Kasumi-1 (cell line): Measurements from ENCODE around the gene RUNX1.
A peak's percentile ranks its signal among the peaks of the same experiment; 100 is the strongest.

Source experiments
- DNase-seq, 2 experiments: peaks; one replicate each; lab custom pipeline; 2025; lab: John Stamatoyannopoulos, UW

Gene RUNX1

DNA sequence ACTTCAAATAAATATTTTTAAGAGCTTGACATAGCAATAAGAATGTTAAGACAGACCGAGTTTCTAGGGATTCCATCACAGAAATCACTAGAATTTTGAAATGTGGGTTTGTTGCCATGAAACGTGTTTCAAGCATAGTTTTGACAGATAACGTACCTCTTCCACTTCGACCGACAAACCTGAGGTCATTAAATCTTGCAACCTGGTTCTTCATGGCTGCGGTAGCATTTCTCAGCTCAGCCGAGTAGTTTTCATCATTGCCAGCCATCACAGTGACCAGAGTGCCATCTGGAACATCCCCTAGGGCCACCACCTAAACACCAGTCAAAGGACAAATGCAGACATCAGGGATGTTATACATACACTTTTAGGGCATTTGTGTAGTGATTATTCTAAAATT, 168.7 kb downstream of the RUNX1 start:
- peak in 1 of 2 experiments; percentile 23 for DNase-seq

DNA sequence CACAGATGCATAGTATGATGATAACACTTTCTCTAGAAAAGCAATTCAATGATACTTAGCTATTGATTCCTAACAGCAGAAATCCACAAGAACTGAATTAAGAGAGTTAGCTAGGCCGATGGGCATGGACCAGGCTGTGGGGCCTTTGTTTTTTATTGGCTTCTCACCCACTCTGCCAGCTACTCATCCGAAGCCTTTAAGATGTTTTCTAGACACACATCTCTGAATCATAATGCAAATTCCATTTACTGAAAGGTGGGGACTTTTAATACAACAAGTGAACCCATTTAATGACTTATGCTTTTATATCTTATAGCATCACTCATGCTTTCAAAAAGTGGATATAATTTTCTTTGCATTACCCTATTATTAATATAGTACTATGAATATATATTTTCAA, 170.2 kb downstream of the RUNX1 start:
- no peak for DNase-seq

DNA sequence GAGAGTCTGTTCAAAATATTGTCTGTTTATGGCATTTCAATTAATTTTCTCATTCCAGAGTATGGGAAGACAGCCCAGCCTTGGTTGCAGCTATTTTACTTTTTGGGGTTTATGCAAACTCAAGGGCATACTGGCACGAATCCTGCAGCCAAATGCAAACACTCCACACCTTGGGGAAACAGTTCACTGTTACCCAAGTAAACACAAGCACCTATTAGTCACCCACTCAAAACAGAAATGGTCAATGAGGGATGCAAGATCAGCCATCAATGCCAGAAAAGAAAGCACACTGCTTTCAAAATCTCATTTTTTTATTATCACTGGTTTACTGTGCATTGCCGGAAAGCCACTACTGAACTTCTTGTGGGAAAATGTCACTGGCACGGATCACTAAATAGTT, 170.6 kb downstream of the RUNX1 start:
- DNase-seq = no peak

DNA sequence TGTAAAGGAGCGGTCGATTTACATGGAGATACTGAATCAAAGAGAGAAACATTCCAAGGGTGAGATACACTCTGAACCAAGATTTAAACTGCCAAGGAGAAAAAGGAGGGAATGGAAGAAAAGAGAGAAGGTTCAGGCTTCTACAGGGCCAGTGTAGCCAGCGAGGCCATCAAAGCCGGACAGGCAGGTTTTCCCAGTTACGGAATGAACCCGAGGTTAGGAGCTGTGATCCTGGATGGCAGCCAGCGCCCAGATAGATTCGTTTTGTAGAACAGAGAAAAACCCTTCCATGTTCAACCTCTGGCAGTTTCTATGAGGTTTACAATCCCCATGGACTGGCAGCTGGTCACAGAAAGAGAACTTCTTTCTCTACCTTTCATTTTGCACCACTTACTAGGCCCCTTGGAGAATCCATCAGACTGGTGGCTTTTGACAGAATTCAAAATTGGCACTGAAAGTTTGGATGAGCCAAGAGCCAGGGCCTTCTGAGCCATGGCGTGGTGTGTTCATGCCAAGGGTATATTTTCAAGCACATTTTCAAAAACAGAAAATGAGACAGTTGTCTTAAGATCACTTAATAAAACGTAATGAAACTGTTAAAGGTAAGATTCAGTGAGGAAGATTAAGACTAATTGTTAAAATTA, 171.5 kb downstream of the RUNX1 start:
- no peak for DNase-seq

DNA sequence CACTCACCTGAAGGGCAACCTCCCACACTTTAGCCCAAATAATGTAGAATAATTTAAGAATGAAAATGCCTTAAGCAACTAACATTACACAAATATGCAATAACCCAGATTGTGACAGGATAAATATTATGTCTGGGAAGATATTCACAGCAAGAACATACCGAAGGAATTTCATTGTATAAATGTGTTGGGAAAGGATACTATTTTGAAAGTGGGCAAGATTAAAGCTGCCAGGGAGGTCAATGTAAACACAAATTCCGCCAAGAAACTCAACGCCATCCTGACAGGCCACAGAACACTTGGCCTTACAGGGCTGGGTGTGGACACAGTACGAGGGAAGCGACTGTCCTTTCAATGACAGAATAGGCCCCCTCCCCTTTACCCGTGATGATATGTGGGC, 173.3 kb downstream of the RUNX1 start:
- no peak for DNase-seq

DNA sequence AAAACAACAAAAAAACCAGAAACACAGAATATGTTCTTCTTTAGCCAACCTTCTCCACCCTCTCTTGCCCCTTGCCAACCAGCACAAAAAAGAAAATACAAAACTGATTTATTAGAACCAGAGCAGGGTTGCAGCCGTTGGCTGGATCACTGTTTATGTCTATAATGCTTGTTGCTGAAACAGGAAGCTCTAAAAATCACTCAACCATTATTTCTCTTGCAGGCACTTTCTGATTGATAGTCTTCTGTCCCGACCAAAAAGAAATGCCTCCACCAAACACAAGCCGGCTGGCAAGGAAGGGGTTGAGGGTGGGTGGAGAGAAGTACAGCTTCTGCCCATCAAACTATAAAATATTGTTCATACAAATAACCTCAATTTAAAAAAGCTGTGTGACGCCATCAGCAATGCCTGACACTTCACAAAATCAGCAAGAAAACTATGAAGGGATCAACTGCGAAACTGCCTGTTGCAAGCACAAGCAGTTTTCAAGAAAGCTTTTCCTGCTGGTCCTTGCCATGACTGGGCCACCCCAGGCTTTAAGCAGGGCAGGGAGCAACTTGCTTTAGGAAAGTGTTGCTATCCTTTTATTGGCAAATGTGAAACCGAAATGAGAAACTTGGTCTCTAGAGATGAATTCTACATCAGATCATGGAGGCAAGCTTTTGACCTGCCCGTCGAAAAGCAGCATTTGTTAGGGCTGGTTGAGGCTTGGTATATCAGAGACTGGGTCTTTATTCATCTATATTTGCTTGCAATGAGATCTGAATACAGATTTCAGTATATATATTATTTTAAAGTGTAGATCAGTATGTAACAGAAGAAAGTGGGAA, 174.2 kb downstream of the RUNX1 start:
- peak in 1 of 2 experiments; percentile 53 for DNase-seq

DNA sequence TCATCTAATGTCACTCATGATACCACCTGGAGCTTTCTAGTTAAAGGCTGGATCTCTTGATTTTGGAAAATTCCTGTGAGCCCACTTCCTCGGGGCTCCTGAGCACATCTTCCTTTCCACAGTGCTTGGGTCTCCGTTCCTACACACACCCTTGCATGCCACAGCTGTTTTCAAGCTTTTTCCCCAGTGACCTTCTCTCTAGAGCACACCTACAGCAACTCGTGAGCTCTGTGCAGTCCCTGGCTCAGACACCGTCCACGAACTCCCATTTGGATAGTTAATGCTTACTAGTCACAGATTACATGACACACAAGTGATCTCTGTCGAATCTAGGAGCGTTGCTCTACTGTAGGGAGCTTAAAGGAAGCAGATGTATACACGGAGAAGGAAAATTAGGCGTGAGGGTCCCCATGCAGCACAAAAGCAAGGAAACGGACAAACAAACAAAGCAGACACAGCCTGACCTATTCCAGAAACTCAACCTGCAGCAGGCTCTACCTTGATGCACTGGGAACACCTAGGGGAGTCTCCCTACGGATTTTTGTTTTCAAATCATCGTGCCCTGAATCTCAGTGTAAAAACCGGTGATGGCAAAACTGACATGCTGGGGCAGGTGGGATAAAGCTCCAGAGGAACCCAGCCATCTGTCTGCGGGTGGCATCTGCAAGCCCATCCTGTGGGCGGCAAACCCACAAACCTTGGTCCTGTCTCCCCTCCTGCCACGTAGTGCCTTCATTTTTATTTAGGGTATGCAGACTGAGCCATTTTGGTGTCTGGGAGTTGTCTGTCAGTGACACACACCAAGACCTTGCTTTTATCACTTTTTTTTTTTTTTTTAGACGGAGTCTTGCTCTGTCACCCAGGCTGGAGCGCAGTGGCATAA, 177.8 kb downstream of the RUNX1 start:
- no peak for DNase-seq

DNA sequence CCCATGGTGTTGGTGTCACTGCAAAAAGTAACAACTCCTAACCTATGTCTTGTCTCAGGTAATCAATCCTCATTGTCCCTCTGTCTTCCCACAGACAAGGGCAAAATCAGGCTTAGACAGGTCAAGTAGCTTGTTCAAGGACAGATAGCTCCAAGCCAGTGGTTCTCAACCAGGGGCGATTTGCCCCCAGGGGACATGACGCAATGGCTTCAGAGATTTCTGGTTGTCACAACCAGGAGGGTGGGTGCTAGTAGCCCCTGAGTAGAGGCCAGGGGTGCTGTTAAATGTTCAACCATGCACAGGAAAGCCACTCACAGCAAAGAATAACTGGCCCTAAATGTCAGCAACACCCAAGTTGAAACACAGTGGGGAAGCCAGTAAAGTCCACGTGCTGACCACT, 178.9 kb downstream of the RUNX1 start:
- no peak for DNase-seq

DNA sequence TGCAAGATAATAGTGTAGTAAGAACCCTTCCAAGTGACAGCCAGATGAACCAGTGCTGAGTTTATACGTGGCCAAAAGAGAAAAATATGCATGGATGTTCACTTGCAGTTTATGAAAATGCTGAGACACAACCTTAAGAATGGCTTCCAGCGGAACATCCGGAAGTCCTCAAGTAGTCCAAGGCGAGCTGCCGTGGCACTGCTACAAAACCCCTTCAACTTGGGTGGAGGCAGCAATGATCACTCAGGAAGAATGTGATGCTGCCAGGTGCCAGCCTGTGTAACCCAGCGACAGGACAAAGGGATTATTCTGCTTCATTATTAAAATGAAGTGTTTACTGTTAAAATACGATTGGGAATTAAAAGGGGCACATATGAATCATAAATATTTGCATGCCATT, 179.6 kb downstream of the RUNX1 start:
- DNase-seq = no peak

DNA sequence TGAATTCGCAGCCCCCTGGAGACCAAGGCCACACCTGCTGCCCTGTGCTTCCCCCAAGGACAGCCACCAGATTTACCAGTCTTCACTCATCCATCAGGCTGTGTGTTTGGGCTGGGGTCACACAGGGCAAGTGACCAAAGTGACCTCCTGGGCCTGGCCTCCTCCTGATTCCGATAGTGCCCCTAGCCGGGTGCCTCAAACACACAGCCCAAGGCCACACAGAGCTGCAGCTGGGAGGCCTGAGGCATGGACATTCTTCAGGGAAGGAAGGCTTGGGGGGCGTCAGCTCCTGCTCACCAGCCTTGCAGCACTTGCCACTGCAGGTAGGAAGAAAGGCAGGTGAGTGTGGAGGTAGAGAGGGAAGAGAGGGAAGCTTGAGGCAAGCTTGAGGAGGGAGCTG, 181.3 kb downstream of the RUNX1 start:
- no peak for DNase-seq

DNA sequence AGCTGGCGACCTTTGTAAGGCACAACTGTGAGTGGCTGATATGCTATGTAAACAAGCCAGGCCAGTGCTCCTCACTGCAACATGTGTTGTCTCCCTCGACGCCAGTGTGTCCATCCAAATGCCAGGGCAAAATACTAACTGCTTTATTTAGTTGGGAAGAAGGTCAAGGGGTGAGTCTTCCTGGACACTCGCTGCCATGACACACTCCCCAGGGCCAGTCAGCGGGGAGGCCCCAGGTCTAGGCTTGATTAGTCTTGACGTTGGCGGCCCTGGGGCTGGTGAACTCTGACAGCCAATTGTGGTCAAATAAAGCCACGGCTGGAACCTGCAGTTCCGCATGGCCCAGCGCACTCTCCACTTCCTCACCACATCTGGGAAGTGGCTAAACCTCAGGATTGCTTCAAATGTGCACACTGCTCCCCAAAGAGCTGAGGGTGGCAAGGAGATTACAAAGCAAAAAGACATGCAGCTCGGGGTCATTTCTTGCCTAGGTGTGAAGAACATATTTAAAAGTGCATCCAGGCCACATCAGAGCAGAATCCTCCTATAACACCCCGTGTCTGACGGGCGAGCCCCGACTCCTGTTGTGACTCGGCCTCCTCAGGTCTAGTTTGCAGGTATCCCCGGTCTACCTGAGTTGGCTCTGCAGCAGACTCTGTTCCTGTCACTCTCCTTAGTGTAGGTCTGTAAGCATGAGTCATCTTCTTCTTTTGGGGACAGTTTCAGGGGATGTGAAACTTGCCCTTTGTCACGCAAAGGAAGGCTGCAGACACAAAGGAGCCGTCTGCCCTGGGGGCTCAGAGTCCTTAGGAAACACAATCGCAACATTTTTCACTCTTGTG, 183.5 kb downstream of the RUNX1 start:
- peak in 1 of 2 experiments; percentile 74 for DNase-seq

DNA sequence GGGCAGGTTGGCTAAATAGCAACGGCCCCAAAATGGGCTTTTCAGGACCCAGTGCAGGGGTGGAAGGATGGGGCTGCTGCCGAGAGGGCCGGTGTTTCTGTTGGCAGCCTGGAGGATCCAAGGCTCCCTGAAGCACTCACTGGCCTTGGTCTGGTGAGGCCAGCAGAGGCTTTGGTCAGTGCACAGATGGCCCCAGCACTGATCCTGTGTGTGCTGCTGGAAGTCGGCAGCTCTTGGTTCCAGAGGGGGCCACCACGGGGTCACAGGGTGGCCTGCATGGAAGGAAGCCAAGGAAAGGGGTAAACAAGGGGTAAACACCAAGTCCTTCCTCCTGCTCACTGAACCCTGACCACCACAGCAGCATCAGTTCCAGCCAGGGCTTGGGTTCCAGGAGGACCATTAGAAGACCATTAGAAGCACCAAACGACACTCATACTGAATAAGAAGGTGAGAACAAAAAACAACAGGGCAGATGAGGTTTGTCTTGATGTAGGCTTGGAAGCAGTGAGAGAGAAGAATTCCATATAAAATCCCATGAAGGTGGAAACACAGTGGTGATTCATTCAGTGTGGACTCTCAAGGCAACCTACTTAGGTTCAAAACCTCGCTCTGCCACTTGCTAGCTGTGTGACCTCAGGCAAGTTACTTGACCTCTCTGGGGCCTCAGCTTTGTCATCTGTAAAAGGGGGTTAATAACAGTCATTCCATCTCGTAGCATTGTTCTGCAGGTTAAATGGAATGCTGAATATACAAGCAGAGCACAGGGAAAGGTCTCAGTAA, 184.5 kb downstream of the RUNX1 start:
- DNase-seq = no peak

DNA sequence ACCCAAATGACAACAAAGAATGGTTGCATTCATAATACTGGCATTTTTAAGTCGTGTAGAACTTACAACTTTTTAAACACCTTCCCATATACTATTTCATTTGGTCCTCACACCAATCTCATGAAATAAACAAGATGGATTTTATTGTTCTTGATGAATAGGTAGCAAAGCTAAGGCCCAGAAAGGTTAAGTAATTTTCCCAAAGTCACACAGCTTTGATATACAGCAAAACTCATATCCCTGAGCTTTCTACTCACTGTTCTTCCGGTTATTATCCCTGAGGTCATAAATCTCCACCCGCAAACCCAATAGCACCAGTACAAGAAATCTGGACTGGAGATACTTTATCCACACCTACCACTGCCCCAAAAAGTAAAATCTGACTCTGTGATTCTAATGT, 186.2 kb downstream of the RUNX1 start:
- no peak for DNase-seq

DNA sequence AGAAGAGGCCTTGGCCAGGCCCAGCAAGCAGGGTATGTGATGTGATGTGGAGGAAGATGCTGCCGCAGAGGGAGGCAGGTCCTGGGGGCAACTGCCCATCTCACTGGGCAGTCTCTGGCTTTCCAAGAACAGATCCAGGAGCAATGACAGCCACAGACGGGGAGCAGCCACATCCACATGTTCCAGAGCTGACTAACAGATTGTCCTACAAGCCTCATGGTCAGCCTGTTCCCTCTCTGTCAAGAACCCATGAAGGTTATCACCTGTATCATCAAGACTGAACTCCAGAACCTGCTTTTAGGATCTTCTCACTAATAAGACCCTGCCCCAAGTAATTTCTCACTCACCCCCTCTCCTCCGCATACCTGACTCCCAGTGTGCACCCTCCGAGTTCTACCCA, 187.8 kb downstream of the RUNX1 start:
- DNase-seq = no peak

DNA sequence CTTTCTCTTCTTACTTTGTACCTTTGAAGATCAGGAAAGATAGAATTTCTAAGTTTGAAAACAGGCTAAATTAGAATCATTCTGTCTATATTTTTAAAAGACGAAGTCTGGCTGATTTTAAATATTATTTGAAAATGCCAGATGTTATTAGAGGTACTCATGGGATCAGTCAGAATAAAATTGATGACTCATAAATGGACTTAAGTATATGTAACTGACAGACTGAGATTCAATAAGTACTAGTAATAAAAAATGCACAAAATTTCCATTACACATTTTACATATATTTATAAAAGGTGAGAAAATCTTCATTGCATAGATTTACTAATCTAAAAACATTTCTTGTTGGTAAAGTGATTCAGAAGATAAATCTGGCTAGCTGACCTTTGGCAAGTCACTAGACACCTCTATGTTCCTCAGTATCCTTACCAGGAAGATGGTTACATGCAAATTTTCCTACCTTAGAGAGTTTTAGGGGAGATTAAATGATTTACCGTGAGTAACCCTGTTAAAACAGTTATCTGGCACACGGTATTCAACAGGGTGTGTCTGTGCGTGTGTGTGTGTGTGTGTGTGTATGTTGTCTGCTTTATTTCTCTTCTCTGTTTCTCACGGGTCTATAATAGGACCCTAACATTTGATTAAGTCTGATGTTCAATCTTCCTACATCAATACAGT, 189.0 kb downstream of the RUNX1 start:
- DNase-seq = no peak

DNA sequence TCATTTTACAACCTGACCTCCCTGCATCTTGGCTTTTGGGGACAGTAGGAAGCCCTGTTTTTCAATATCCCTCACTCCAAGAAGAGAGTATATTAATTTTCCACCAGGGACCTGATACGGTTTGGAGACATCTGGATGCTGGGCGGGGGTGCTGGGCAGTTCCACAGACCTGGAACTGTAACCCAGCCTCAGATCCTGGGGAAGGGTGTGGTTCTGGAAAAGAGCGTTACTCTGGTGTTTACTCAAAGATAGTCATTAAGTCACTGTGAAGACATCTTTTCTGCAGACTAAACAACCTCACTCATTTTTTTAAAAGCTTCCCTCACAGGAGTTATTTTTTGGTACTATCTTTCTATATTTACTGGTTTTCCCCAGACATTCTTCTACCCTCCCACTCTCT, 190.5 kb downstream of the RUNX1 start:
- DNase-seq = no peak

DNA sequence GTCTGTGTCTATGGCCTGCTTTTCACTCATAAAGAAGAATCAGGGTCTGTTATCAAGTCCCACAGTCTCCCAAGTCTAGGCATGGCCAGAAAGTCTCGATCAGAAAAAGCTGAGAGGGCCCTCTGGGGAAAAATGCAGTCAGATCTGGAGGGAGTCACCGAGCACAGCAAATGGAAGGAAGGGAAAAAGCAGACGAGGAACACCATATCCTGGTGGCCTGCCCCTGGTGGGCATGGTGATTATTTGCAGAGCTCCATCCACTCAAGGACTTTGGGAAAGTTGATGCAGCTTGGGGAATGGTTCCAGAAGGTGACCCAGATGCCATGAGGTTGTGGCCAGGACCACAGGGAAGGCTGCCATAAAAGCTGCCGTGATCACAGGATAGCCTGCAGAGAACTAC, 191.2 kb downstream of the RUNX1 start:
- no peak for DNase-seq

DNA sequence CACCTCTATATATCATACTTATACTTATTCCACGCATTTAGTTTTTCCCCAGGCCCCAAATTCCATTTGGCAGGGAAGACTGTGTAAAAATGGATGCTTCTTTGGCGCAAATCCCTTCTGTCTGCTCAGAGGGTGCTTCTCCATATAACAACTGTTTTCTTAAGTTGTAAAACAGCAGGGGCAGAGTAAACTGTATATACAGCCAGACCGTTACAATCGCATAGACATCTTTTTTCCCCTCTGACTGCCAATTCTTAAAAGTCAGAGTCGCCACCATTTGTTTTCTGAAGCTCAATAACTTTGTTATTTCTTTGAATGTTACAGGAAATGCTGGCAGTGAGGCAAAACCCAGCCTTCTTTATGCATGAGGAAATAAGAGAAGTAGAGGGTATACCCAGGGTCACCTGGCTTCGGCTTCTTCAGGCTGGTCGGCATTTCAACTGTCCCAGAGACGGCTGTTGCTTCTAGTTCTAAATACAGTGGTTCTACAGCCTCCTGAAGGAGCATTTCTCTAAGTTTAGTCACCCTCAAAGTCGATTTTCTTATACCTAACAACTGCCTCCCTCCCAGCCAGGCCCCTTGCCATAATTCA, 191.9 kb downstream of the RUNX1 start:
- no peak for DNase-seq

DNA sequence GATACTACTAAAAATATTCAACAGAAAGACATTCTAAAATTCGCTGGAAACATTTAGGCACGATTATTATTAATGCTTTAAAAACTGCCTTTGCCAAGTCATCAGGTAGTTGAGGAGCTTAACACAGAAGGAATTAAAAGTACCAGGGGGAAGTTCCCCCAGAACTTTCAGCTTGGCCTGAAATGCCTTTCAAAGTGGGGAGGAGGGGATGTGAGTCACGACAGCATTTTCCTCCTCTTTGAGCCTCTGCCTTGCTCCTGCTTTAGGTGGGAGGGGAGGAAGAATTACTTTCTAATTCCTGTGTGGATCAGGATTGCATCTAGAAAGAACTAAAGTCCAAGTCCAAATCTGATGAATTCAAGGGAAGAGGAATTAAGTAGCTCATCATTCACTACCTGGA, 196.7 kb downstream of the RUNX1 start:
- DNase-seq = no peak

DNA sequence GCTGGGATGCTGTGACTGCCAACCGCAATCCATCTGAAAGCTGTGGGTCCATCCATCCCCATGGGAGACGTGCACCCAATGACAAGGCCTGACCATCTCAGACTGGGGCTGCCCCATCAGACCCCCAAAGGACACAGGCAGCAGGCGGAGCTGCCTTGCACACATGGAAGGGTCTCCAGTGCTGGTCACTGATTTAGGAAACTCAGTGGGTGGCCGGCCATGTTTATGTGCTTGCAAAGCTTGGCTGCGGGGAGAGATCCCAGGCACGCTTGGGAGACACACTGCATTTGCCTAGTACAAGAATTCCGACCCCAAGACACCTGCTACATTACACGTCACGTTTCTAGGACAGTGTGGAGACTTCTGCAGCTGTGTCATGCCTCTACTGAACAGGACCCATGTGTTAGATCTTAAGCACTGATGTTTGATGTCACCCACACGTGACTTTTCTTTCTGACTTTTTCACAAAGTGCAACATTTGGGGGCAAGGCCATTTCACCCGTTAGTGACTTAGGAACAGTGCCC, 198.9 kb downstream of the RUNX1 start:
- no peak for DNase-seq
